GM12878 (cell line): ENCODE data around the gene MRPL53. TPM values are rescaled to one million over a fixed set of nuclear protein-coding genes. Genes with fewer than 3 reads are reported as not detected.

Source experiments
- ASH2L ChIP-seq: fragments of 300-600, 200-600 bp; sonication (generic); IDR thresholded peaks from 2 replicates; pipeline ENCODE4 v1.6.1; 2017; ENCODE audit warnings: low read depth, mild to moderate bottlenecking, borderline replicate concordance
- ATF7 ChIP-seq: fragments of 450-650 bp; IDR thresholded peaks from 2 replicates; pipeline ENCODE4 v1.6.1; 2016; ENCODE audit warnings: low read depth, mild to moderate bottlenecking
- BHLHE40 ChIP-seq, 2 experiments: fragments of 450-650 bp in 1 of 2; IDR thresholded peaks; 2 replicates each; pipeline ENCODE4 v1.6.1; 2011 to 2017; ENCODE audit warnings: low read depth in 2 of 2, borderline replicate concordance in 1 of 2, improper control_type of control experiment in 1 of 2, low read length in 1 of 2, mild to moderate bottlenecking in 1 of 2
- BRCA1 ChIP-seq: IDR thresholded peaks from 2 replicates; pipeline ENCODE4 v1.6.1; 2011; ENCODE audit warnings: low read depth, low read length, improper control_type of control experiment
- CBX5 ChIP-seq: sonication (generic); IDR thresholded peaks from 2 replicates; pipeline ENCODE4 v1.6.1; 2016; ENCODE audit warnings: low read depth, moderate library complexity, mild to moderate bottlenecking, inconsistent platforms
- DPF2 ChIP-seq: fragments of 450-650 bp; IDR thresholded peaks from 2 replicates; pipeline ENCODE4 v1.6.1; 2017; ENCODE audit warnings: mild to moderate bottlenecking
- EZH2 ChIP-seq: IDR thresholded peaks from 2 replicates; pipeline ENCODE4 v1.6.1; 2012; ENCODE audit warnings: low read depth, mild to moderate bottlenecking, control low read depth, inconsistent platforms, low read length, borderline replicate concordance; ENCODE audit not compliant: control insufficient read depth
- FOS ChIP-seq: IDR thresholded peaks from 3 replicates; pipeline ENCODE4 v1.6.1; 2011; ENCODE audit warnings: borderline replicate concordance; ENCODE audit not compliant: insufficient read length; ENCODE audit errors: extremely low read depth
- IKZF2 ChIP-seq, 2 experiments: fragments of 450-650 bp; IDR thresholded peaks; 2 replicates each; pipeline ENCODE4 v1.6.1; 2017; ENCODE audit warnings: mild to moderate bottlenecking in 2 of 2, moderate library complexity in 2 of 2
- MEF2A ChIP-seq: IDR thresholded peaks from 2 replicates; pipeline ENCODE4 v1.6.1; 2011; ENCODE audit warnings: low read depth, mild to moderate bottlenecking, low read length, moderate library complexity; ENCODE audit not compliant: insufficient read depth
- MYC ChIP-seq: IDR thresholded peaks from 2 replicates; pipeline ENCODE4 v1.6.1; 2011; ENCODE audit warnings: mild to moderate bottlenecking, low read length, moderate library complexity, inconsistent platforms; ENCODE audit not compliant: insufficient read depth, insufficient replicate concordance, insufficient read length, severe bottlenecking
- NRF1 ChIP-seq: conservative IDR thresholded peaks from 2 replicates; pipeline ENCODE4 v1.6.1; 2011; ENCODE audit warnings: mild to moderate bottlenecking, low read depth, low read length, improper control_type of control experiment
- POU2F2 ChIP-seq: IDR thresholded peaks from 3 replicates; pipeline ENCODE4 v1.6.1; 2011; ENCODE audit warnings: low read depth, mild to moderate bottlenecking, low read length, borderline replicate concordance
- RBBP5 ChIP-seq: fragments of 200-600 bp; sonication (generic); conservative IDR thresholded peaks from 2 replicates; pipeline ENCODE4 v1.6.1; 2016
- SP1 ChIP-seq: IDR thresholded peaks from one replicate; pipeline ENCODE4 v1.6.1; 2011; ENCODE audit warnings: low read depth, low read length
- SUZ12 ChIP-seq: fragments of 200-600 bp; sonication (generic); IDR thresholded peaks from one replicate; pipeline ENCODE4 v1.6.1; 2018; ENCODE audit warnings: antibody characterized with exemption, mild to moderate bottlenecking; ENCODE audit not compliant: unreplicated experiment
- TARDBP ChIP-seq: IDR thresholded peaks from 2 replicates; pipeline ENCODE4 v1.6.1; 2016; ENCODE audit warnings: borderline replicate concordance
- TCF12 ChIP-seq: IDR thresholded peaks from 2 replicates; pipeline ENCODE4 v1.6.1; 2011; ENCODE audit warnings: low read depth, mild to moderate bottlenecking, low read length
- WRNIP1 ChIP-seq: IDR thresholded peaks from 2 replicates; pipeline ENCODE4 v1.6.1; 2011; ENCODE audit warnings: low read depth, low read length, improper control_type of control experiment, borderline replicate concordance
- YBX1 ChIP-seq: fragments of 450-650 bp; IDR thresholded peaks from 2 replicates; pipeline ENCODE4 v1.6.1; 2016; ENCODE audit warnings: antibody characterized with exemption
- polyA plus RNA-seq, 11 experiments: library from polyadenylated mRNA; depleted of rRNA in 4 of 11; unstranded in 6 of 11; stranded (reverse) in 5 of 11; fragments of >200 nt; fragmentation: Nextera tagmentation in 4 of 11; fragmentation: Illumina TruSeq in 1 of 11; extraction: Ambion mirVana in 4 of 11; extraction: Trizol in 1 of 11; gene quantifications; 1 replicate in 1 of 11; 2 replicates in 10 of 11; pipeline versions ENCODE4 v1.2.1 to v1.2.3, GENCODE V29; 2011 to 2016; ENCODE audit warnings: inconsistent platforms in 2 of 11, missing spikeins in 2 of 11, low read depth in 1 of 11
- total RNA-seq, 4 experiments: library from RNA; depleted of rRNA in 3 of 4; stranded (reverse); fragments of >200 nt in 3 of 4; fragmentation: Illumina TruSeq in 1 of 4; extraction: Trizol in 1 of 4; gene quantifications; 2 replicates each; pipeline versions ENCODE4 v1.2.1 to v1.2.3, GENCODE V29; 2013 to 2021
- TF ChIP-seq, protein P1 (sequence below): IDR thresholded peaks from 2 replicates; pipeline ENCODE4 v1.6.1; 2011; ENCODE audit warnings: low read depth, low read length, improper control_type of control experiment, borderline replicate concordance
- TF ChIP-seq, protein P2 (sequence below): fragments of 450-650 bp; conservative IDR thresholded peaks from 2 replicates; pipeline ENCODE4 v1.6.1; 2017; ENCODE audit warnings: mild to moderate bottlenecking, moderate library complexity
- TF ChIP-seq, protein P3 (sequence below): fragments of 450-650 bp; IDR thresholded peaks from 2 replicates; pipeline ENCODE4 v1.6.1; 2017; ENCODE audit warnings: mild to moderate bottlenecking, moderate library complexity

The MRPL53 gene
- total and polyA plus RNA-seq, 10 of the 15 experiments (the other 5 are each of a cell fraction or from before 2014, with no cell fraction given) = 15.1 to 167 (median 80.9) TPM

DNA sequence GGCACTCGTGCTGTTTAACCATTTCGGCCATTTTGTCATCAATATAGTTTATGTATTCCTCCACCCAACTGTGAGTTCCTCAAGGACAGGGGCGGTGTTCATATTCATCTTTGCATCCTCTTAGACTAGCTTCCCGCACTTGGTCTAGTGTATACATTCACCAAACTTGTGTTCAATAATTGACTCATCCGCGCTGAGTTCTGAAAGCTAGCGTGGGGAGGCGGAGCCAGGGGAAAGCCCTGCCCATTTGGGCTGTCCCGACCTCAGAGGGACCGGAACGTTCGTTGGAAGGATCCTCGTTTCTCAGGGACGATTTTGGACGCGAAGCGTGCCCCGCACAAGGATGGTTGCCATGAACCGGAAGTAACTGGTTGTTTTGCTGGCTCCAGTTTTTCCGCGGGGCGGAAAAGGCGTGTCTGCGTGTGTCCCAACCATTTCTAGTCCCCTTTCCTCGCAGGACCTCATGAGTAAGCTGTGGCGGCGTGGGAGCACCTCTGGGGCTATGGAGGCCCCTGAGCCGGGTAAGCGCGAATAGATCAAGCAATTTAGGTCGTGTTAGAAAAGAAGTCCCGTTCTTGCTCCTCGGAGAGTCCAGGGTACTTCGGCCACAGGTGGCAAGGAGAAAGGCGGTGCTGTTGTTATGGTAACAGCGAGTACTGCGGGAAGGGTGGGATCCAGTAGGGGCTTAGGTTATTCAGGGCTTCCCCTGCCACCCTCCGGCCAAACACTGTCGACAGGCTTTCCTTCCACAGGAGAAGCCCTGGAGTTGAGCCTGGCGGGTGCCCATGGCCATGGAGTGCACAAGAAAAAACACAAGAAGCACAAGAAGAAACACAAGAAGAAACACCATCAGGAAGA lies 17.6 kb downstream of the MRPL53 start, which contains the start of gene INO80B (continued):
- TF ChIP-seq, protein P1, sequence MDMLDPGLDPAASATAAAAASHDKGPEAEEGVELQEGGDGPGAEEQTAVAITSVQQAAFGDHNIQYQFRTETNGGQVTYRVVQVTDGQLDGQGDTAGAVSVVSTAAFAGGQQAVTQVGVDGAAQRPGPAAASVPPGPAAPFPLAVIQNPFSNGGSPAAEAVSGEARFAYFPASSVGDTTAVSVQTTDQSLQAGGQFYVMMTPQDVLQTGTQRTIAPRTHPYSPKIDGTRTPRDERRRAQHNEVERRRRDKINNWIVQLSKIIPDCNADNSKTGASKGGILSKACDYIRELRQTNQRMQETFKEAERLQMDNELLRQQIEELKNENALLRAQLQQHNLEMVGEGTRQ = no peak
- TF ChIP-seq, protein P2, sequence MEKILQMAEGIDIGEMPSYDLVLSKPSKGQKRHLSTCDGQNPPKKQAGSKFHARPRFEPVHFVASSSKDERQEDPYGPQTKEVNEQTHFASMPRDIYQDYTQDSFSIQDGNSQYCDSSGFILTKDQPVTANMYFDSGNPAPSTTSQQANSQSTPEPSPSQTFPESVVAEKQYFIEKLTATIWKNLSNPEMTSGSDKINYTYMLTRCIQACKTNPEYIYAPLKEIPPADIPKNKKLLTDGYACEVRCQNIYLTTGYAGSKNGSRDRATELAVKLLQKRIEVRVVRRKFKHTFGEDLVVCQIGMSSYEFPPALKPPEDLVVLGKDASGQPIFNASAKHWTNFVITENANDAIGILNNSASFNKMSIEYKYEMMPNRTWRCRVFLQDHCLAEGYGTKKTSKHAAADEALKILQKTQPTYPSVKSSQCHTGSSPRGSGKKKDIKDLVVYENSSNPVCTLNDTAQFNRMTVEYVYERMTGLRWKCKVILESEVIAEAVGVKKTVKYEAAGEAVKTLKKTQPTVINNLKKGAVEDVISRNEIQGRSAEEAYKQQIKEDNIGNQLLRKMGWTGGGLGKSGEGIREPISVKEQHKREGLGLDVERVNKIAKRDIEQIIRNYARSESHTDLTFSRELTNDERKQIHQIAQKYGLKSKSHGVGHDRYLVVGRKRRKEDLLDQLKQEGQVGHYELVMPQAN = peak; percentile 95
- TF ChIP-seq FOS = no peak
- TF ChIP-seq POU2F2 = peak; percentile 68; the same call in 1 of the 3 replicates
- TF ChIP-seq RBBP5 = no peak
- TF ChIP-seq TARDBP = peak; percentile 91; the same call in 1 of the 2 replicates
- TF ChIP-seq ATF7 = peak; percentile 80
- TF ChIP-seq CBX5 = peak; percentile 86; the same call in 1 of the 2 replicates
- TF ChIP-seq EZH2 = no peak
- TF ChIP-seq, protein P3, sequence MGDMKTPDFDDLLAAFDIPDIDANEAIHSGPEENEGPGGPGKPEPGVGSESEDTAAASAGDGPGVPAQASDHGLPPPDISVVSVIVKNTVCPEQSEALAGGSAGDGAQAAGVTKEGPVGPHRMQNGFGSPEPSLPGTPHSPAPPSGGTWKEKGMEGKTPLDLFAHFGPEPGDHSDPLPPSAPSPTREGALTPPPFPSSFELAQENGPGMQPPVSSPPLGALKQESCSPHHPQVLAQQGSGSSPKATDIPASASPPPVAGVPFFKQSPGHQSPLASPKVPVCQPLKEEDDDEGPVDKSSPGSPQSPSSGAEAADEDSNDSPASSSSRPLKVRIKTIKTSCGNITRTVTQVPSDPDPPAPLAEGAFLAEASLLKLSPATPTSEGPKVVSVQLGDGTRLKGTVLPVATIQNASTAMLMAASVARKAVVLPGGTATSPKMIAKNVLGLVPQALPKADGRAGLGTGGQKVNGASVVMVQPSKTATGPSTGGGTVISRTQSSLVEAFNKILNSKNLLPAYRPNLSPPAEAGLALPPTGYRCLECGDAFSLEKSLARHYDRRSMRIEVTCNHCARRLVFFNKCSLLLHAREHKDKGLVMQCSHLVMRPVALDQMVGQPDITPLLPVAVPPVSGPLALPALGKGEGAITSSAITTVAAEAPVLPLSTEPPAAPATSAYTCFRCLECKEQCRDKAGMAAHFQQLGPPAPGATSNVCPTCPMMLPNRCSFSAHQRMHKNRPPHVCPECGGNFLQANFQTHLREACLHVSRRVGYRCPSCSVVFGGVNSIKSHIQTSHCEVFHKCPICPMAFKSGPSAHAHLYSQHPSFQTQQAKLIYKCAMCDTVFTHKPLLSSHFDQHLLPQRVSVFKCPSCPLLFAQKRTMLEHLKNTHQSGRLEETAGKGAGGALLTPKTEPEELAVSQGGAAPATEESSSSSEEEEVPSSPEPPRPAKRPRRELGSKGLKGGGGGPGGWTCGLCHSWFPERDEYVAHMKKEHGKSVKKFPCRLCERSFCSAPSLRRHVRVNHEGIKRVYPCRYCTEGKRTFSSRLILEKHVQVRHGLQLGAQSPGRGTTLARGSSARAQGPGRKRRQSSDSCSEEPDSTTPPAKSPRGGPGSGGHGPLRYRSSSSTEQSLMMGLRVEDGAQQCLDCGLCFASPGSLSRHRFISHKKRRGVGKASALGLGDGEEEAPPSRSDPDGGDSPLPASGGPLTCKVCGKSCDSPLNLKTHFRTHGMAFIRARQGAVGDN = no peak
- no peak for TF ChIP-seq NRF1
- 0 out of 2 replicates have a peak, but pooled peaks have one; percentile 52 for TF ChIP-seq TCF12
- TF ChIP-seq SUZ12 = no peak
- TF ChIP-seq YBX1 = no peak
- no peak for TF ChIP-seq DPF2
- TF ChIP-seq IKZF2 (IDR thresholded peaks at IDR 0.05) = peak in 1 of 2 experiments; percentile 68; a peak in 3 of 4 replicates
- no peak for TF ChIP-seq BRCA1
- TF ChIP-seq WRNIP1 = peak; percentile 99; the same call in 1 of the 2 replicates
- TF ChIP-seq ASH2L = 0 out of 2 replicates have a peak, but pooled peaks have one; percentile 57
- TF ChIP-seq BHLHE40 (IDR thresholded peaks at IDR 0.05; ENCODE audit: borderline replicate concordance in 1 of 2, low read depth in 2 of 2, low read length in 1 of 2) = peak; percentile 9 to 57; a peak in 1 of 4 replicates
- peak; percentile 93 for TF ChIP-seq SP1
- 0 out of 2 replicates have a peak, but pooled peaks have one; percentile 56 for TF ChIP-seq MEF2A
- TF ChIP-seq MYC = no peak
